HG03135 (cell line): ENCODE results near the gene NIN.
"Not testable (repeated sequence)": the region's sequence is repeated elsewhere in the genome, so short reads cannot be mapped to it uniquely, and the experiment has no call there.

Experiments used
- ATAC-seq: cut with Tn5 transposase; IDR thresholded peaks from one replicate; pipeline ENCODE4 v1.9.1; 2021; ENCODE audit warnings: mild to moderate bottlenecking, moderate library complexity; ENCODE audit not compliant: unreplicated experiment

NIN gene

DNA sequence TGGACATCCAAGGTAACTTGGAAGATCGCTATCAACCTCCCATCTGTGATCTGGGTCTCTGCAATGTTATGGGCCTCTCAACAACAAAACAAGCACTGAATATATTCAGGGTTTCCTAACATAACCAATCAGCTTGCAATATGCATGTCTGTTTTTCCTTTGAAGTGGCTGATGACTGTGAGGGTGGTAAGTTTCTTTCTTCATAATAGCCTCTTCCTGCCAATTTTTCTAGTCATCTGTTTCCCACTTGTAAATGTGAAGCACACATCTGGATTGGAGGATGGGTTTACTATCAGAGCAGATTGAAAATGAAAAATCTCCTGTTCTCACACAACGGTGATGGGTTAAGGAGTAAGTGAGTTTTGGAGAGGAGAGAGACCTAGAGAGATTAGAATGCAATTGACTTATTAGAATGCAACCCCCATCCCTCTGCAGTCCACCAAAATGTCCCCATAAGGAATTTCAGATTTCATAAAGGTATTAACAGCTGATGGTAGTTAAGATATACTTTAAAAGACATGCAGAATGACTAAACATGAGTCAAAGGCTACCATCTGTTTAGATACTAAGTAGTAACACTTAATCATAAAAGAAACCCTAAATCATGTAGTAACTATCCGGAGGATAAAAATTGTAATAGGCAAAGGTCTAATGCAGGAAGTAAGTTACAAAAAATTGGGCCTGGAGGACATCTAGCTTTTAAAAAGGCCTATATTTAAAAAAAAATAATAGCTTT is 104.4 kb downstream of the NIN start:
- ATAC-seq: no peak

GRCh38 chr14:50725761-50726160 is 105.2 kb downstream of the NIN start:
- no peak for ATAC-seq

GRCh38 chr14:50719911-50720759 is 110.8 kb downstream of the NIN start:
- ATAC-seq: no peak

DNA sequence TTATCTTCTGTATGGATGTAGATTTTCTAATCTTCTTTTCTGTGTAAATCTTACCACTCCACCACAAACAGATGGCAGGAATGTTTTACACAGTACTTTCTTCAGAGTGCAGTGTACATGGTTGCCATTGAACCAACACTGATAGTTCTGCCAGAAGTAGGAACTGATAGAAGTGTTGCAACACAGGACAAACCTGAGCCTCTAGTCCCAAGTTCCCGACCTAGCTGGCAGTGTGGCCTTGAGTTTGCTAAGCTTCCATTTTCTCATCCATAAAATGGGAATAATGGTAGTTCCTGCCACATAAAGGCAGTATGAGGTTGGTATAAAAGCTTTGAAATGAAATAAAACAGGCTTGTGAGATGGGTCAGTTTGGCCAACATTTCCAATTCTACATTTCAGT is 112.0 kb downstream of the NIN start:
- ATAC-seq: no peak

DNA sequence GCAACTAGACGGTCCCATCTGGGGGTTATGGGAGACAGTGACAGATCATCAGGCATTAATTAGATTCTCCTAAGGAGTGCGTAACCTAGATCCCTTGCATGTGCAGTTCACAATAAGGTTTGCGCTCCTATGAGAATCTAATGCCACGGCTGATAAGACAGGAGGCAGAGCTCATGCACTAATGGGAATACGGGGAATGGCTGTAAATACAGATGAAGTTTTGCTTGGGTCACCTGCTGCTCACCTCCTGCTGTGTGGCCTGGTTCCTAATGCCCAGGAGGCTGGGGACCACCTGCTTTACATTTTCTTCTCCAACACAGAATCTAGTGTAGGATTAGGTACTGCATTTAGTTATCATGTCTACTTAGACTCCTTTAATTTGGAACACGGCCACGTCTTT is 113.2 kb downstream of the NIN start:
- no peak for ATAC-seq

DNA sequence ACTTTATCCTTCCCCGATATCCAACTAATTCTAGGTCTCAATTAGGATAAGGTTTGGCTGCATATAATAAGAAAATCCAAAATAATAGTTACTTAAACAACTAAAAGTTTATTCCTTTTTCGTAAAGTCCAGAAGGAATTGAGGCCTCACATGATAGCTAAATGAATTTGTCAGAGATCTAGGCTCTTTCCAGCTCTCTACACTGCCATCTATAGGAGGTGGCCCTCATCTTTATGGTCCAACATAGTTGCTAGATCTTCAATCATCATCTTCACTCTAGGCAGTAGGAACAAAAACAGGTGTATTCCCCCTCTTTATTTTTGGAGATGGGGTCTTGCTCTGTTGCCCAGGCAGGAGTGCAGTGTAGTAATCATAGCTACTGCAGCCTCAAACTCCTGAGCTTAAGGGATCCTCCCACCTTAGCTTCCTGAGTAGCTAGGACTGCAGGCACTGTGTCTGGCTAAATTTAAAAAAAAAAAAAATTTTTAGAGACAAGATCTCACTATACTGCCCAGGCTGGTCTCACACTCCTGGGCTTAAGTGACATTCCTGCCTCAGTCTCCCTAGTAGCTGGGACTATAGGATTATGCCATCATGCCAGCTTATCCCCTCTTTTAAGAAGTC is 116.4 kb downstream of the NIN start:
- no peak for ATAC-seq

- no peak for ATAC-seq
Observed at GRCh38 chr14:50711043-50711442, 119.9 kb downstream of the NIN start.

DNA sequence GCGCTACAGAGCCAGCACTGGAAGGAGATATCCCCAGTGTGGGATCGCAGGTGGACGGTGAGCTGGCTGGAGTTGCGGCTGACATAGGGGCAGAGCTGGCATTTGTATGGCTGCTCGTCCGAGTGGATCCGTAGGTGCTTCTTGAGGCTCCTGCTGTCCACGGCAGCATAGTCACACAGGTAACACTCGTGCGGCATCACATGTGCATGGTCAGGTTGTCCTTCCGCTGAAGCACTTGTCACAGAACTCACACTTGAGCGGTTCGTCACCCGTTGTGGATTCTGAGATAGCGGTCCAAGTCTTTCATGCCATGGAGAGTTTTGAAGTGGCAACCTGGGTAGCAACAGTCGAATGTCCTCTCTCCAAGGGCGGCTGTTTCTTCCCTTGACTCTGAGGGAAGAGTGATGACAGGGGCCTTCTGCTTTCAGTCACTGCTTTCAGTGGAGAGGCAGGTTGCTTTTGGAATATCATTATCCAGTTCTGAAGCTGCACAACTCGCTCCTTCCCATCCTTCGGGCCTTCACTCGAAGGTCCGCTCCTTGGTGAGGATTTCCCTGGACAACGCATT is 125.9 kb downstream of the NIN start:
- ATAC-seq: no peak

GRCh38 chr14:50704454-50705010 is 126.4 kb downstream of the NIN start:
- ATAC-seq: no peak

DNA sequence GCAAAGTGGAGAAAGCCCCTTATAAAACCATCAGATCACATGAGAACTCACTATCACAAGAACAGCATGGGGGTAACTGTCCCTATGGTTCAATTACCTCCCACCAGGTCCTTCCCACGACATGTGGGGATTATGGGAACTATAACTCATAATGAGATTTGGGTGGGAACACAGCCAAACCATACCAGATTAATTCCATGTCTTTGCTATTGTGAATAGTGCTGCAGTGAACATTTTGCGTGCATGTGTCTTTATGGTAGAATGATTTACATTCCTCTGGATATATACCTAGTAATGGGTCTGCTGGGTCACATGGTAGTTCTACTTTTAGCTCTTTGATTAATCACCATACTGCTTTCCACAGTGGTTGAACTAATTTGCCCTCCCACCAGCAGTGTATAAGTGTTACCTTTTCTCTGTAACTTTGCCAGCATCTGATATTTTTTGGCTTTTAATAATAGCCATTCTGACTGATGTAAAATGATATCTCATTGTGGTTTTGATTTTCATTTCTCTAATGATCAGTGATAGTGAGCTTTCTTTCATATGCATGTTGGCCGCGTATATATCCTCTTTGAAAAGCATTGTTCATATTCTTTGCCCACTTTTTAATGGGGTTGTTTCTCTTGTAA is 133.2 kb downstream of the NIN start:
- no peak for ATAC-seq

DNA sequence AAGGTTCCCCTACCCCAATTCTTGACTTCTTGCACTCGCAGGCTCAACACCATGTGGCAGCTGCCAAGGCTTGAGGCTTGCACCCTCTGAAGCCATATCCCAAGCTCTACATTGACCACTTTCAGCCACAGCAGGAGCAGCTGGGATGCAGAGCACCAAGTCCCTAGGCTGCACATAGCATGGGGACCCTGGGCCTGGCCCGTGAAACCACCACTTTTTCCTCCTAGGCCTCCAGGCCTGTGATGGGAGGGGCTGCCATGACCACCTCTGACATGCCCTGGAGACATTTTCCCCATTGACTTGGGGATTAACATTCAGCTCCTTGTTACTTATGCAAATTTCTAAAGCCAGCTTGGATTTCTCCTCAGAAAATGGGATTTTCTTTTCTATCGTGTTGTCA is 136.7 kb downstream of the NIN start:
- ATAC-seq: not testable (repeated sequence)

- no peak for ATAC-seq
Observed at GRCh38 chr14:50688875-50689274, 142.1 kb downstream of the NIN start.

DNA sequence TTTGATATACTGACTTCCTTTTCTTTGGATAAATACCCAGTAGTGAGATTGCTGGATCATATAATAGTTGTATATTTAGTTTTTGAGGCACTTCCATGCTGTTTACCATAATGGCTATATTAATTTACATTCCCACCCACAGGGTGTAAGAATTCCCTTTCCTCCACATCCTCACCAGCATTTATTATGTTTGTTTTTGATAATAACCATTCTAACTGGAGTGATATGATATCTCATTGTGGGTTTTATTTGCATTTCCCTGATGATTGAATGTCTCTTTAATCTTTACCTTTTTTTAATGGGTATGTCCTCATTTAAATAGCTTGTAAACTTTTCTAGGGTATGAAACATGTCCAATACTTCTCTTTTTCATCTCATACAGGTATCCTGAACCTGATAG is 151.3 kb downstream of the NIN start:
- no peak for ATAC-seq

DNA sequence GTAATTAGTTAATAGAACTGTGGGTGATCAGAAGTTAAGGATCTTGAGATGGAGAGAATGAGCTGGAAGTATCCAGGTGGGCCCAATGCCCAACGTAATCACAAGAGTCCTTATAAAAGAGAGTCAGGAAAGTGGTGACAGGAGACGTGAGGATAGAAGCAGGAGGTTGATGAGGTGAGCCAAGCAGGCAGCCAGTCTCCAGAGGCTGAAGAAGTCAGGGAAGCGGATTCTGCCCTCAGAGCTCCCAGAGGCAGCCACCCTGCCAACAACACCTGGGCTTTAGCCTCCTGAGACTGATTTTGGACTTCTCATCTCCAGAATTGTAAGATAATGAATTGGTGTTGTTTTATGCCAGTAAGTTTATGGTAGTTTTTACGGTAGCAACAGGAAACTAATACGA is 152.8 kb downstream of the NIN start:
- no peak for ATAC-seq

- ATAC-seq: no peak
Observed at GRCh38 chr14:50677527-50678063, 153.4 kb downstream of the NIN start.

DNA sequence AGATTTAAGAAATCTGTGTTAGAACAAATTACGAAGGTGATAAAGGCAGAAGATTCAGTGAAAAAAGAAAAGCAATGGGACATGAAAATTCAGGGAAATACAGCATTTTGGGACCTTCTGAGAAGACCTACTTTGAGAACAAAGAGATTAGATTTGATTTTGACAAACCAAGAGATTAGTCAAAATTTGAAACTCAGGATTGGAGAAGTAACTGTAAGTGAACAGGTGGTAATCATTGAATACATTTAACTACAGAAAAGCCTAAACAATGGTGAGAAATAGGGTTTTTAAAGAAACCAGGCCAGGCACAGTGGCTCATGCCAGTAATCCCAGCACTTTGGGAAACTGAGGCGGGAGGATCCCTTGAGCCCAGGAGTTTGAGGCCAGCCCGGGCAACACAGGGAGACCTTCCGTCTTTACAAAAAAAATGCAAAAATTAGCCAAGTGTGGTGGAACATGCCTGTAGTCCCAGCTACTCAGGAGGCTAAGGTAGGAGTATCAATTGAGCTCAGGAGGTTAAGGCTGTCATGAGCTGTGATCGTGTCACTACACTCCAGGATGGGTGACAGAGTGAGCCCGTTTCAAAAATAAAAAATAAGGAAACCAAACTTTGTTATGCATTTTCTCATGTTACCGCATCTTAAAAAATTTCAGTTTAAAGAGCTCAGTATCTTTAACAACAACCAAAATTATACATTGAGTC is 154.0 kb downstream of the NIN start:
- ATAC-seq: no peak

GRCh38 chr14:50675597-50675996 is 155.4 kb downstream of the NIN start:
- no peak for ATAC-seq

- no peak for ATAC-seq
Observed at GRCh38 chr14:50670866-50671256, 160.1 kb downstream of the NIN start.

DNA sequence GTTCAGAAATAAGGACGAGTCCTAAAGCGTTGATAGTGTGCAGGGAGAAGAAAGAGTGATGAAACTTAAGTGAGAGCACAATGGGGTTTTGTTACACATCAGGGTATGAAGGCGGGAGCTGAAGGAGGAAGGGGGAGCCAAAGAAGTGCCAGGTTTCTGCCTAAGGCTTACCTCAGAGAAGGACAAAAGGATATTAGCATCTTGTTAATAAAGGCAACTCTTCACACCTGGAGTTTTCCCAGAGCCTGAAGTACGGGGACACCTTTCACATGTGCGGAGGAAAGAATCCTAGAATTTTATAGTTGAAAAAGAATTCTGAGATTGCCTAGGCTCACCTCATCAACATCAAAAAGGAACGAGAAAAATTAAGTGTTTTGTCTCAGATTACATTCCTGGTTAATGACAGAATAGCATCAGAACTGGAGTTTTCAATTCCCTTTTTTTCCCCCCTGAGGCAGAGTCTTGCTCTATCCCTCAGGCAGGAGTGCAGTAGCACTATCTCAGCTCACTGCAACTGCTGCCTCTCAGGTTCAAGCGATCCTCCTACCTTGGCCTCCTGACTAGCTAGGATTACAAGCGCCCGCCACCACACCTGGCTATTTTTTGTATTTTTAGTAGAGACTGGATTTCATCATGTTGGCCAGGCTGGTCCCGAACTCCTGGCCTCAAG is 160.6 kb downstream of the NIN start:
- no peak for ATAC-seq
